ENCODE measurements around the gene C2orf49.

C2orf49 gene

GRCh38 chr2:105395691-105396090, 58.4 kb downstream of the C2orf49 start:
- no peak overlapping the region for H3K4me3 ChIP-seq (ENCODE audit: low read length)
- H3K79me2 ChIP-seq (ENCODE audit: low read length): no peaks in the 10 kb centered on the region
- no peak overlapping the region for H3K4me2 ChIP-seq (ENCODE audit: low read depth, low read length)
- H3K9me2 ChIP-seq (replicated peaks; ENCODE audit: insufficient read depth, low read length): no peaks in the 10 kb centered on the region
- no peaks in the 10 kb centered on the region for H3K36me3 ChIP-seq (replicated peaks; ENCODE audit: insufficient read depth, low read length)
- no peaks in the 10 kb centered on the region for H3K9me3 ChIP-seq (replicated peaks; ENCODE audit: insufficient read depth, low read length)
- DNase-seq: no peak
- peaks cover 3% of the 10 kb centered on the region; the same call in 1 of the 2 replicates for H3K4me1 ChIP-seq (ENCODE audit: low read length)
- H3F3A ChIP-seq (ENCODE audit: insufficient read depth, low read length): no peaks in the 10 kb centered on the region
- no peak overlapping the region for H3K9ac ChIP-seq (ENCODE audit: low read length)
- H2AFZ ChIP-seq (ENCODE audit: low read length): no peak overlapping the region
- no peak overlapping the region for H3K27ac ChIP-seq (ENCODE audit: low read length)
- no peak for TF ChIP-seq CTCF (IDR thresholded peaks at IDR 0.05; ENCODE audit: low read length)
- TF ChIP-seq EZH2phosphoT487 (IDR thresholded peaks at IDR 0.05; ENCODE audit: low read length): no peak
- no peak for TF ChIP-seq EZH2 (optimal IDR thresholded peaks at IDR 0.05; ENCODE audit: low read depth, low read length)
- H3K27me3 ChIP-seq (replicated peaks; ENCODE audit: insufficient read depth, low read length): no peaks in the 10 kb centered on the region
- no peaks in the 10 kb centered on the region for H4K20me1 ChIP-seq (ENCODE audit: insufficient read depth, low read length)

- Histone ChIP-seq H3K9me2 (replicated peaks; ENCODE audit: insufficient read depth, low read length) (no peaks in the 10 kb centered on the region), H3K4me3 (ENCODE audit: low read length) (no peak overlapping the region), H3K9ac (ENCODE audit: low read length) (no peak overlapping the region), H3K79me2 (ENCODE audit: low read length) (no peaks in the 10 kb centered on the region), H3K4me2 (ENCODE audit: low read depth, low read length) (no peak overlapping the region), H3K4me1 (ENCODE audit: low read length) (peaks cover 3% of the 10 kb centered on the region; the same call in 1 of the 2 replicates), H4K20me1 (ENCODE audit: insufficient read depth, low read length) (no peaks in the 10 kb centered on the region), H3F3A (ENCODE audit: insufficient read depth, low read length) (no peaks in the 10 kb centered on the region), H3K27me3 (replicated peaks; ENCODE audit: insufficient read depth, low read length) (no peaks in the 10 kb centered on the region), H3K27ac (ENCODE audit: low read length) (no peak overlapping the region), H3K9me3 (replicated peaks; ENCODE audit: insufficient read depth, low read length) (no peaks in the 10 kb centered on the region), H3K36me3 (replicated peaks; ENCODE audit: insufficient read depth, low read length) (no peaks in the 10 kb centered on the region), H2AFZ (ENCODE audit: low read length) (no peak overlapping the region)
- DNase-seq: no peak
- TF ChIP-seq EZH2 (optimal IDR thresholded peaks at IDR 0.05; ENCODE audit: low read depth, low read length) (no peak), CTCF (IDR thresholded peaks at IDR 0.05; ENCODE audit: low read length) (no peak), EZH2phosphoT487 (IDR thresholded peaks at IDR 0.05; ENCODE audit: low read length) (no peak)
Observed at GRCh38 chr2:105396254-105397024, 59.1 kb downstream of the C2orf49 start.

- Histone ChIP-seq H4K20me1 (ENCODE audit: insufficient read depth, low read length) (no peaks in the 10 kb centered on the region), H2AFZ (ENCODE audit: low read length) (no peak overlapping the region), H3K9me3 (replicated peaks; ENCODE audit: insufficient read depth, low read length) (no peaks in the 10 kb centered on the region), H3K9ac (ENCODE audit: low read length) (no peak overlapping the region), H3K27me3 (replicated peaks; ENCODE audit: insufficient read depth, low read length) (no peaks in the 10 kb centered on the region), H3K9me2 (replicated peaks; ENCODE audit: insufficient read depth, low read length) (no peaks in the 10 kb centered on the region), H3K4me3 (ENCODE audit: low read length) (no peak overlapping the region), H3K27ac (ENCODE audit: low read length) (no peak overlapping the region), H3K4me2 (ENCODE audit: low read depth, low read length) (no peak overlapping the region), H3K4me1 (ENCODE audit: low read length) (peaks cover 3% of the 10 kb centered on the region; the same call in 1 of the 2 replicates), H3K36me3 (replicated peaks; ENCODE audit: insufficient read depth, low read length) (no peaks in the 10 kb centered on the region), H3F3A (ENCODE audit: insufficient read depth, low read length) (no peaks in the 10 kb centered on the region), H3K79me2 (ENCODE audit: low read length) (no peaks in the 10 kb centered on the region)
- DNase-seq: no peak
- TF ChIP-seq EZH2 (optimal IDR thresholded peaks at IDR 0.05; ENCODE audit: low read depth, low read length) (no peak), EZH2phosphoT487 (IDR thresholded peaks at IDR 0.05; ENCODE audit: low read length) (no peak), CTCF (IDR thresholded peaks at IDR 0.05; ENCODE audit: low read length) (no peak)
Observed at GRCh38 chr2:105397025-105397722, 59.8 kb downstream of the C2orf49 start.

All from MM.1S (cell line).